Measurements from ENCODE around the gene CADM1. TPM values are rescaled to one million over a fixed set of nuclear protein-coding genes. Genes with fewer than 3 reads are reported as not detected.

The CADM1 gene
- total RNA-seq, 4 donors from 2014 or later: 17.1 to 49.8 (median 30.7) TPM

GRCh38 chr11:115221461-115222069 is 282.6 kb downstream of the CADM1 start:
- Histone ChIP-seq H3K27ac (no peak overlapping the region), H3K9me3 (no peaks in the 10 kb centered on the region), H3K27me3 (no peaks in the 10 kb centered on the region), H3K36me3 (no peaks in the 10 kb centered on the region), H3K4me3 (no peak overlapping the region), H3K4me1 (peaks cover 0 to 12% (median 0%) of the 10 kb centered on the region in 4 donors)
- DNase-seq (ENCODE audit: low spot score in 2 of 2): no peak
- no peak for TF ChIP-seq EP300 (IDR thresholded peaks at IDR 0.05)
- TF ChIP-seq, protein P1, sequence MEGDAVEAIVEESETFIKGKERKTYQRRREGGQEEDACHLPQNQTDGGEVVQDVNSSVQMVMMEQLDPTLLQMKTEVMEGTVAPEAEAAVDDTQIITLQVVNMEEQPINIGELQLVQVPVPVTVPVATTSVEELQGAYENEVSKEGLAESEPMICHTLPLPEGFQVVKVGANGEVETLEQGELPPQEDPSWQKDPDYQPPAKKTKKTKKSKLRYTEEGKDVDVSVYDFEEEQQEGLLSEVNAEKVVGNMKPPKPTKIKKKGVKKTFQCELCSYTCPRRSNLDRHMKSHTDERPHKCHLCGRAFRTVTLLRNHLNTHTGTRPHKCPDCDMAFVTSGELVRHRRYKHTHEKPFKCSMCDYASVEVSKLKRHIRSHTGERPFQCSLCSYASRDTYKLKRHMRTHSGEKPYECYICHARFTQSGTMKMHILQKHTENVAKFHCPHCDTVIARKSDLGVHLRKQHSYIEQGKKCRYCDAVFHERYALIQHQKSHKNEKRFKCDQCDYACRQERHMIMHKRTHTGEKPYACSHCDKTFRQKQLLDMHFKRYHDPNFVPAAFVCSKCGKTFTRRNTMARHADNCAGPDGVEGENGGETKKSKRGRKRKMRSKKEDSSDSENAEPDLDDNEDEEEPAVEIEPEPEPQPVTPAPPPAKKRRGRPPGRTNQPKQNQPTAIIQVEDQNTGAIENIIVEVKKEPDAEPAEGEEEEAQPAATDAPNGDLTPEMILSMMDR (IDR thresholded peaks at IDR 0.05): no peak
- no peak for TF ChIP-seq POLR2A (IDR thresholded peaks at IDR 0.05)
- 95 to 100% methylated on average over 2 of the region's 2 CpGs for WGBS, 2 donors

DNA sequence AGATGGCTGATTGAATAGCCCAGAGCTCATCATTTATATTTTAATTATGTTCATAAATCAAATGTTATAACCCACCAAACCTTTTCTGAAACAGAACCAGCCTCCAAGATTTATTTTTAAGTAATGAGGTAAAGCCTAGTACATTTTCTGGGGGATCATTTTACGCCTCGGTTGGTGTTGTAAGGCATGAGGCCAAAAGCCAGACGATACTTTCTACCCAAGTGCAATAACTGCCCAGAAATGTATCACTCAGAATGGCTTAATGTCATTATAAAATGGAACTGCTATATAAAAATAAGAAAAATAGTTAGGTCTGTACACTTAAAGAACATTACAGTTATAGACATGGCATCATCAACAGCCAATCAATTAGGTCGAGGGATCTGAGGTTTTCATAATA is 283.3 kb downstream of the CADM1 start:
- Histone ChIP-seq H3K36me3 (no peaks in the 10 kb centered on the region), H3K27ac (no peak overlapping the region), H3K9me3 (no peaks in the 10 kb centered on the region), H3K4me1 (peaks cover 0 to 10% (median 0%) of the 10 kb centered on the region in 4 donors), H3K4me3 (no peak overlapping the region), H3K27me3 (no peaks in the 10 kb centered on the region)
- TF ChIP-seq POLR2A (IDR thresholded peaks at IDR 0.05): no peak
- no peak for TF ChIP-seq EP300 (IDR thresholded peaks at IDR 0.05)
- TF ChIP-seq, protein P1 (IDR thresholded peaks at IDR 0.05): no peak
- DNase-seq (ENCODE audit: low spot score in 2 of 2): no peak
- 86 to 87% methylated on average over 4 of the region's 4 CpGs for WGBS, 2 donors

- Histone ChIP-seq H3K27ac (no peak overlapping the region), H3K4me1 (peaks cover 0 to 10% (median 0%) of the 10 kb centered on the region in 4 donors)
- WGBS, 2 donors: 76 to 94% methylated on average over 6 of the region's 6 CpGs
These were observed 283.8 kb downstream of the CADM1 start for GRCh38 chr11:115220423-115220822.

GRCh38 chr11:115219376-115219775 is 284.8 kb downstream of the CADM1 start:
- no peak overlapping the region for H3K27ac ChIP-seq
- H3K27me3 ChIP-seq: no peaks in the 10 kb centered on the region
- H3K9me3 ChIP-seq: no peaks in the 10 kb centered on the region
- no peak overlapping the region for H3K4me3 ChIP-seq
- H3K4me1 ChIP-seq: peaks cover 0 to 3% (median 0%) of the 10 kb centered on the region in 4 donors
- TF ChIP-seq POLR2A (IDR thresholded peaks at IDR 0.05) (no peak), EP300 (IDR thresholded peaks at IDR 0.05) (no peak)
- TF ChIP-seq, protein P1 (IDR thresholded peaks at IDR 0.05): no peak
- DNase-seq (ENCODE audit: low spot score in 2 of 2): no peak
- WGBS, 2 donors: 54 to 57% methylated on average over 3 of the region's 3 CpGs
- peaks cover 0 to 4% (median 0%) of the 10 kb centered on the region in 3 donors for H3K36me3 ChIP-seq

More at GRCh38 chr11:115220423-115220822, 283.8 kb downstream of the CADM1 start:
- Histone ChIP-seq H3K4me3 (no peak overlapping the region), H3K9me3 (no peaks in the 10 kb centered on the region), H3K27me3 (no peaks in the 10 kb centered on the region), H3K36me3 (no peaks in the 10 kb centered on the region)
- no peak for DNase-seq (ENCODE audit: low spot score in 2 of 2)
- TF ChIP-seq, protein P1 (IDR thresholded peaks at IDR 0.05): no peak
- TF ChIP-seq POLR2A (IDR thresholded peaks at IDR 0.05): no peak
- no peak for TF ChIP-seq EP300 (IDR thresholded peaks at IDR 0.05)

DNA sequence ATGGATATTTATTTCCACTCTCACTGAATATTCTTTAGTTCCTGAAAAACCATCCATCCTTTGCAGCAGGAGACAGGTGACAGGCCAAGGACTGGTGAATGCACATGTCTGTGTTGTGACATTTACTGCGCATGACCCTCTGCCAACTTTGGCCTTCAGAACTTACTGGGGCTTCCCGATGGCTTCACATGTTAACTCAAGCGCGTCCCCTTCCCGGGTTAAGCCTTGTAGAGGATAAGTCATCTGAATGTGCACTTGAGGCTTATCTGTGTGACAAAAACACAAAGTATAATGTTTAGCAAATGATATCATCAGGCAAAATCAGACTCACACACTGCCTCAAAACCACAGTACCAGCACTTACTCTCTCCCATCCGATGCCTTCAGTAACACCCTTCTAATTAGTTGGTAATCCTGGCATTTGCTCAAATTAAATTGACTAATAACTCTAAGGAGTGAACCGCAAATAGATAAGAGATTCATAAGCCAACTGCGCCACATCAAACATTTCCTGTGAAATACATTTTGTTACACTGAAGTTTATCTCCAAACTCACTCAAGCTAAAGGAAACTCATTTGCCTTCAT is 286.4 kb downstream of the CADM1 start:
- Histone ChIP-seq H3K4me1 (no peaks in the 10 kb centered on the region), H3K27me3 (no peaks in the 10 kb centered on the region), H3K9me3 (no peaks in the 10 kb centered on the region), H3K4me3 (no peak overlapping the region), H3K27ac (no peak overlapping the region), H3K36me3 (peaks cover 0 to 14% (median 0%) of the 10 kb centered on the region in 3 donors)
- TF ChIP-seq POLR2A (IDR thresholded peaks at IDR 0.05) (no peak), EP300 (IDR thresholded peaks at IDR 0.05) (no peak)
- TF ChIP-seq, protein P1 (IDR thresholded peaks at IDR 0.05): no peak
- 83 to 85% methylated on average over 8 of the region's 8 CpGs for WGBS, 2 donors
- DNase-seq (ENCODE audit: low spot score in 2 of 2): no peak
